GM23338 (cell line): ENCODE data around the gene TRMT61A. TPM values are rescaled to one million over a fixed set of nuclear protein-coding genes. Genes with fewer than 3 reads are reported as not detected.

Experiments used
- ATAC-seq: fragments of 200-7000 bp; cut with Tn5 transposase; 3 replicates; pipeline ENCODE4 v1.9.1; 2020
- DNase-seq: peaks from one replicate; pipeline ENCODE4 v3.0.0-alpha.2; 2015; ENCODE audit warnings: low spot score
- H2AFZ ChIP-seq: fragments of 200-600 bp; sonication (generic); 2 replicates; pipeline ENCODE4 v1.8.0; 2016; ENCODE audit warnings: antibody characterized with exemption, mild to moderate bottlenecking, moderate library complexity
- H3F3A ChIP-seq: fragments of 200-600 bp; sonication (generic); replicated peaks from 2 replicates; pipeline ENCODE4 v1.8.0; 2017; ENCODE audit warnings: antibody characterized with exemption, mixed run types, low read depth
- H3K27ac ChIP-seq: fragments of 200-600 bp; sonication (generic); 2 replicates; pipeline ENCODE4 v1.6.1; 2016; ENCODE audit warnings: low read depth
- H3K27me3 ChIP-seq: fragments of 200-600 bp; sonication (generic); 2 replicates; pipeline ENCODE4 v1.8.0; 2016; ENCODE audit warnings: mild to moderate bottlenecking, mixed run types, moderate library complexity; ENCODE audit not compliant: insufficient read depth
- H3K36me3 ChIP-seq: fragments of 200-600 bp; sonication (generic); 2 replicates; pipeline ENCODE4 v1.8.0; 2016; ENCODE audit warnings: mild to moderate bottlenecking; ENCODE audit not compliant: insufficient read depth
- H3K4me1 ChIP-seq: fragments of 200-600 bp; sonication (generic); 2 replicates; pipeline ENCODE4 v1.8.0; 2016; ENCODE audit warnings: mild to moderate bottlenecking, moderate library complexity; ENCODE audit not compliant: insufficient read depth
- H3K4me2 ChIP-seq: fragments of 200-600 bp; sonication (generic); 2 replicates; pipeline ENCODE4 v1.7.1; 2017; ENCODE audit warnings: mixed run types
- H3K4me3 ChIP-seq: fragments of 200-600 bp; sonication (generic); 2 replicates; pipeline ENCODE4 v1.6.1; 2016; ENCODE audit warnings: mixed run types
- H3K79me2 ChIP-seq: fragments of 200-600 bp; sonication (generic); replicated peaks from 2 replicates; pipeline ENCODE4 v1.8.0; 2017; ENCODE audit warnings: mild to moderate bottlenecking; ENCODE audit not compliant: insufficient read depth
- H3K9me2 ChIP-seq: fragments of 200-600 bp; sonication (generic); 2 replicates; pipeline ENCODE4 v1.8.0; 2017; ENCODE audit not compliant: insufficient read depth
- H4K20me1 ChIP-seq: fragments of 200-600 bp; sonication (generic); replicated peaks from 2 replicates; pipeline ENCODE4 v1.8.0; 2017; ENCODE audit warnings: mild to moderate bottlenecking; ENCODE audit not compliant: insufficient read depth
- H3K27ac Mint-ChIP-seq: 2 replicates; pipeline ENCODE4 v1.8.0; 2020; ENCODE audit warnings: inconsistent platforms, mild to moderate bottlenecking, moderate library complexity, mixed read lengths
- H3K27me3 Mint-ChIP-seq: 3 replicates; pipeline ENCODE4 v1.8.0; 2022; ENCODE audit warnings: low read depth, mild to moderate bottlenecking, moderate library complexity, mixed read lengths, inconsistent platforms; ENCODE audit not compliant: insufficient read depth, poor library complexity
- H3K36me3 Mint-ChIP-seq: 3 replicates; pipeline ENCODE4 v1.8.0; 2021; ENCODE audit warnings: low read depth, mild to moderate bottlenecking, inconsistent platforms, moderate library complexity, mixed read lengths
- H3K4me1 Mint-ChIP-seq: 3 replicates; pipeline ENCODE4 v1.8.0; 2020; ENCODE audit warnings: mild to moderate bottlenecking, inconsistent platforms, mixed read lengths
- H3K4me3 Mint-ChIP-seq: 3 replicates; pipeline ENCODE4 v1.8.0; 2021; ENCODE audit warnings: moderate library complexity, mild to moderate bottlenecking, inconsistent platforms, mixed read lengths
- H3K9me3 Mint-ChIP-seq: 3 replicates; pipeline ENCODE4 v1.8.0; 2020; ENCODE audit warnings: moderate library complexity, mild to moderate bottlenecking, inconsistent platforms, mixed read lengths
- CREB1 ChIP-seq: fragments of 250-450 bp; sonication (Bioruptor Pico); IDR thresholded peaks from 2 replicates; pipeline ENCODE4 v1.5.0; 2020; ENCODE audit warnings: low read depth, mild to moderate bottlenecking, moderate library complexity
- ETS1 ChIP-seq: IDR thresholded peaks from 2 replicates; pipeline ENCODE4 v1.6.1; 2016; ENCODE audit warnings: antibody characterized with exemption
- EZH2 ChIP-seq: fragments of 200-600 bp; sonication (generic); IDR thresholded peaks from one replicate; pipeline ENCODE4 v1.8.0; 2017; ENCODE audit warnings: antibody characterized with exemption, mild to moderate bottlenecking, low read depth; ENCODE audit not compliant: unreplicated experiment
- NANOG ChIP-seq: IDR thresholded peaks from 2 replicates; pipeline ENCODE4 v1.6.1; 2016; ENCODE audit warnings: antibody characterized with exemption, borderline replicate concordance
- POLR2AphosphoS5 ChIP-seq: IDR thresholded peaks from 2 replicates; pipeline ENCODE4 v1.6.1; 2016; ENCODE audit warnings: antibody characterized with exemption, low read depth
- REST ChIP-seq: IDR thresholded peaks from one replicate; pipeline ENCODE4 v1.6.1; 2018; ENCODE audit warnings: antibody characterized with exemption; ENCODE audit not compliant: unreplicated experiment
- ZNF331 ChIP-seq: fragments of 250-450 bp; sonication (Bioruptor Pico); IDR thresholded peaks from 2 replicates; pipeline ENCODE4 v1.5.0; 2020; ENCODE audit warnings: low read depth, mild to moderate bottlenecking, moderate library complexity
- polyA plus RNA-seq: library from polyadenylated mRNA; unstranded; fragments of >200 nt; fragmentation: Nextera tagmentation; extraction: Ambion mirVana; gene quantifications from 2 replicates; pipeline ENCODE4 v1.2.1, GENCODE V29; 2016
- total RNA-seq: library from RNA; depleted of rRNA; stranded (reverse); fragments of >200 nt; shearing (Covaris generic); gene quantifications from 2 replicates; pipeline ENCODE4 v1.2.3, GENCODE V29; 2014

TRMT61A gene
- total and polyA plus RNA-seq, 2 experiments from 2014 or later, result 13.4 to 28.2 TPM

DNA sequence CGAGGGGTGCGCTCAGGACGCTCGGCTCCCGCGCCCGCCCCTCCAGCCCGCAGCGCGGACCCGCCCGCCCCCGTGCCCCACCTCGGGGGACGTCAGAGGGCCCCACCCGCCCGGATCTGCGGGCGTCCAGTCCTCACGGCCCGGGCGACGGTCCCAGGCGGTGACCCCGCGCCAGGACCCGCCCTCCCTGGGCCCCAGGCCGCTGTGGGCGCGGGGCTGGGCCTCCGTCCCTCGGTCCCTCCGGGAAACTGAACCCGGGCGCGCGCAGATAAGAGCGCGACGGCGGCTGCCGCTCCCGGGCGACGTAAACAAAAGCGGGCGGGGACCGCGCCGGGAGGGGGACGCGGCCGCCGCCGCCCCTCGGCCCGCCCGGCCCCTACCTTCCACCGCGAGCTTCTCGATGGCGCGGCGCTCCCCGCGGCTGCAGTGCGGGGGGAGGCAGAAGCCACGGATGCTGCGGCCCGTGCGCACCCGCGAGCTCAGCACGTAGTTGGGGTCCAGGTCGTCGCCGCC lies 7.5 kb upstream of the TRMT61A start:
- Mint-ChIP-seq H3K4me3 (peak overlapping the region; percentile 79; the same call in 2 of the 3 replicates), H3K36me3 (peaks cover 14% of the 10 kb centered on the region), H3K27ac (no peak overlapping the region), H3K9me3 (peaks cover 4% of the 10 kb centered on the region; the same call in 1 of the 3 replicates), H3K27me3 (peaks cover 33% of the 10 kb centered on the region), H3K4me1 (peaks cover 26% of the 10 kb centered on the region)
- Histone ChIP-seq H3K79me2 (no peaks in the 10 kb centered on the region), H3K27me3 (peaks cover 22% of the 10 kb centered on the region), H3K4me1 (peaks cover 17% of the 10 kb centered on the region), H3F3A (peaks cover 22% of the 10 kb centered on the region), H3K4me3 (peak overlapping the region; percentile 90), H3K4me2 (peak overlapping the region; percentile 88), H4K20me1 (peaks cover 11% of the 10 kb centered on the region), H2AFZ (no peak overlapping the region), H3K9me2 (no peaks in the 10 kb centered on the region), H3K27ac (no peak overlapping the region), H3K36me3 (no peaks in the 10 kb centered on the region; the same call in 1 of the 2 replicates)
- DNase-seq (no peak), ATAC-seq (peak; percentile 0; the same call in 1 of the 3 replicates)
- peak; percentile 68 for TF ChIP-seq CREB1 (CRISPR knock-in tag)
- TF ChIP-seq EZH2, result no peak
- TF ChIP-seq ZNF331 (CRISPR knock-in tag), result no peak

DNA sequence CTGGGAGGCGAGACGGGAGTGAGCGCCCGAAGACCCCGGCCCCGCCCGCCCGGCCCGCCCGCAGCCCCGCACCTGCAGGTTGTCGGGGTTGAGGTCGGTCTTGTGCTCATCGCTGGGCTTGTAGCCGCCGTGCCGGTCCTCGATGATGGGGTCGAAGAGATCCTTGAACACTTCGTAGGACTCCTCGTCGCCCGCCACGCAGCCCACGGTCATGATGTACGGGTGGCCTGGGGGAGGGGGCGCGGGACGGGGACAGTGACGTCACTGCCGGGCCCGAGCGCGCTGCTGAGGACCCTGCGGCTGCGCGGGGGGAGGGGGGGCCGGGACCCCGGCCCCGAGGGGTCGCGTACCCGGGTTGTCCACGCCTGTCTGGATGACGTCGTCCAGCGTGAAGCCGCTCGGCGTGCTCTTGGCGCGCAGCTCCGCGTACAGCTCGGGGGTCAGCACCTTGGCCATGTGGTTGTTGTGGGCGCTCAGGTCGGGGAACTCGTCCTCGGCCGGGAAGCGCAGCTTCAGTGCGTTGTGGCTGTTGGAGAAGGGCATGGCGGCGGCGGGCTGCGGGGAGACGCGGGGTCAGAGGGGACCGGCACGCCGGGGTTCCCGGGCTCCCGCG lies 6.9 kb upstream of the TRMT61A start:
- peak overlapping the region; percentile 88 for H3K4me2 ChIP-seq
- Mint-ChIP-seq H3K27me3 (peaks cover 33% of the 10 kb centered on the region), H3K36me3 (peaks cover 14% of the 10 kb centered on the region), H3K27ac (no peak overlapping the region), H3K9me3 (peaks cover 4% of the 10 kb centered on the region; the same call in 1 of the 3 replicates), H3K4me3 (peak overlapping the region; percentile 79), H3K4me1 (peaks cover 24% of the 10 kb centered on the region)
- H3K27me3 ChIP-seq, result peaks cover 22% of the 10 kb centered on the region
- no peaks in the 10 kb centered on the region for H3K79me2 ChIP-seq
- no peaks in the 10 kb centered on the region; the same call in 1 of the 2 replicates for H3K36me3 ChIP-seq
- no peak overlapping the region for H2AFZ ChIP-seq
- no peak overlapping the region for H3K27ac ChIP-seq
- peaks cover 11% of the 10 kb centered on the region for H4K20me1 ChIP-seq
- peaks cover 21% of the 10 kb centered on the region for H3F3A ChIP-seq
- H3K4me3 ChIP-seq, result peak overlapping the region; percentile 90
- TF ChIP-seq CREB1 (CRISPR knock-in tag) (peak; percentile 94), ETS1 (no peak), POLR2AphosphoS5 (peak; percentile 57; the same call in 1 of the 2 replicates)
- ATAC-seq (no peak), DNase-seq (peak; percentile 57)
- H3K4me1 ChIP-seq, result peaks cover 17% of the 10 kb centered on the region
- H3K9me2 ChIP-seq, result no peaks in the 10 kb centered on the region

GRCh38 chr14:103522649-103523574 lies 6.1 kb upstream of the TRMT61A start, which contains the start of gene CKB:
Gene CKB (minus strand): TSS chr14:103522830. CDS start chr14:103522493, 337 bp downstream.
- peaks cover 4% of the 10 kb centered on the region; the same call in 1 of the 3 replicates for H3K9me3 Mint-ChIP-seq
- H3K79me2 ChIP-seq, result no peaks in the 10 kb centered on the region
- H3F3A ChIP-seq, result peaks cover 21% of the 10 kb centered on the region
- peaks cover 22% of the 10 kb centered on the region for H3K27me3 ChIP-seq
- peaks cover 11% of the 10 kb centered on the region for H4K20me1 ChIP-seq
- peak within 1 kb of the TSS; percentile 85 for H2AFZ ChIP-seq
- peak within 1 kb of the TSS; percentile 94 for H3K4me2 ChIP-seq
- H3K4me3 ChIP-seq, result peak within 1 kb of the TSS; percentile 90
- peaks cover 24% of the 10 kb centered on the region for H3K4me1 Mint-ChIP-seq
- peak; percentile 8 for ATAC-seq
- H3K36me3 ChIP-seq, result no peaks in the 10 kb centered on the region; the same call in 1 of the 2 replicates
- H3K9me2 ChIP-seq, result no peaks in the 10 kb centered on the region
- H3K27ac ChIP-seq, result no peak within 1 kb of the TSS
- peak within 1 kb of the TSS; percentile 79 for H3K4me3 Mint-ChIP-seq
- peaks cover 14% of the 10 kb centered on the region for H3K4me1 ChIP-seq
- H3K27ac Mint-ChIP-seq, result no peak within 1 kb of the TSS
- peak; percentile 92 for DNase-seq
- peaks cover 14% of the 10 kb centered on the region for H3K36me3 Mint-ChIP-seq
- peaks cover 36% of the 10 kb centered on the region for H3K27me3 Mint-ChIP-seq
- no peak for TF ChIP-seq NANOG
- TF ChIP-seq POLR2AphosphoS5, result peak; percentile 51
- no peak for TF ChIP-seq REST
